GM12873 (cell line): ENCODE results near the gene ARMC9.

Source experiments
- CTCF ChIP-seq: IDR thresholded peaks from 2 replicates; pipeline ENCODE4 v1.5.1; 2012; ENCODE audit warnings: low read depth, mild to moderate bottlenecking, moderate library complexity, low read length, control low read depth; ENCODE audit not compliant: insufficient read depth; ENCODE audit errors: missing control alignments

Gene ARMC9

GRCh38 chr2:231198291-231199173 lies at the start of gene ARMC9:
Gene ARMC9, plus strand, starts transcription at chr2:231198631. Its CDS starts 7,608 bp downstream, at chr2:231206239.
- TF ChIP-seq CTCF, result no peak

DNA sequence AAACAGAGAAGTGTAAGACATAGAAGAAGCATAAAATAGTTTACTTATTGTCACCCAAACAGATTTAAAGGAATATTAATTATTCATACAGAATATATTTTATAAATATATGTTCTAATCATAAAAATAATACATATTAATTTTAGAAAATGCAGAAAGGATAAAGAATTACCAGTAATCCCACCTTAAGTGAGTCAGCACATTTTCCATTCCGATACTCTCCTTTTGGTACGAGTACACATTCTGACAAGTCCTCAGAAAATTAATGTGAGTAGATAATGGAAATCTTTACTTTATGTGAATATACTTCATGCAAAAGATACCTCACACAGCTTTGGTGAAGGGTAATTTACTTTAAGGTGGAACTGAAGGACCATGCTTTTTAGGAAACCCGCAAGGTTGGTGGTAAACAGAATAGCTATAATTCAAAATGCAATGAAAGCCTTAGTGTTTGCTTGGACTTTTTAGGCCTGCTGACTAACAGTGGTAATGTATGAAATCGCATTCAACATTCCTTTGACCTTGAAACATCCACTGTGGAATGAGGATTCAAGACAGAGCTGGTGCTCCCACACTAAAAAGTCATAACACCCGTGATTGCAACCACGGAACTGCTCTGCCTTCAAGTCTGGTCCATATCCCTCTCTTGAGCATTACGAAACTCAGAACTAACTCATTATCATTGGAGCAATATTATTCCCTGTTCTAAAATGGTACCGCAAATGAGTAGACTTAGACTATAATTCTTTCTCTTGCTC lies 45.5 kb upstream of the ARMC9 start:
- no peak for TF ChIP-seq CTCF

DNA sequence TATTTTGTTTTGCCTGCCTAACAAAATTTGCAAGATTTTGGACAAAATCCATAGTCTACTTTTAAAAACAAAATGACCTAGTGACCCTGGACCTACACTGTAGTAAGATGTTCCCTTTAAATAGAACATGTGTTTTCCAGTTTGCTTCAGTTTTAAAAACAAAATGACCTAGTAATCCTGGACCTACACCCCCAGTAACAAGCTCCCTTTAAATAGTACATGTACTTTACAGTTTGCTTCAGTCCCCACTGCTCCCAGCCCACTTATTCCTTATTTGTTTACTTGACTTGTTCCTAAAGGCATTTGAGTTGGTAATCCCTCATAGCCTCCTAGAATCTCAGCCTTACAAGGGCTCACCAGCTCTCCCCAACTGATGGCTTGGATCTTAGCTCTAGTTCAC lies 39.1 kb upstream of the ARMC9 start:
- TF ChIP-seq CTCF, result no peak

- TF ChIP-seq CTCF, result no peak
These were observed 37.7 kb upstream of the ARMC9 start for GRCh38 chr2:231160701-231161100.

DNA sequence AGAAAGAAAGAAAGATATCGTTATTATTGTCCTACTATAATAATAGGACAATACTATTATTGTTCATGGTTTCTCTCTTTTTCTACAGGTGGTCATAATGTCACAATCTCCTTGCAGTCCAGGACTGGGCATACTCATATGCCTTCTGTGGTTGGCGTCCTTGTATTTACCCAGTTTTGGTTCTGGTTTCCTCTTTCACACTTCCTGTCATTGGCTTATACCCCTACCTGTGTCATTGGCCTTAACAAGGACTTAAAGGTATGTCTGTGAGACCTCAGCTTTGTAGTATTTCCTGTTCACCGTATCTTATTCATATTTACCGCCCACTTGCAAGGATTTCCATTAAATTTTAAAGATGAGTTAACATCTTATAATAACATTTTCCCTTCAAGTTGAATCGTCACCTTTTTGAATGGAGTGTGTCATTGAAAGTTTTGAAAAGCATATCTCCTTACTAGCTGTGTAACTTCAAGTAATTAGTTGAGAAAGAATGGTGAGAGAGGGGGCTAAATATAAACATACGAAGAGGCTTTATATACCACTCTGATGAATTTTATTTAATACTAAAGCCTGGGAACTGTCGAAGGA lies 37.1 kb upstream of the ARMC9 start:
- TF ChIP-seq CTCF, result no peak

DNA sequence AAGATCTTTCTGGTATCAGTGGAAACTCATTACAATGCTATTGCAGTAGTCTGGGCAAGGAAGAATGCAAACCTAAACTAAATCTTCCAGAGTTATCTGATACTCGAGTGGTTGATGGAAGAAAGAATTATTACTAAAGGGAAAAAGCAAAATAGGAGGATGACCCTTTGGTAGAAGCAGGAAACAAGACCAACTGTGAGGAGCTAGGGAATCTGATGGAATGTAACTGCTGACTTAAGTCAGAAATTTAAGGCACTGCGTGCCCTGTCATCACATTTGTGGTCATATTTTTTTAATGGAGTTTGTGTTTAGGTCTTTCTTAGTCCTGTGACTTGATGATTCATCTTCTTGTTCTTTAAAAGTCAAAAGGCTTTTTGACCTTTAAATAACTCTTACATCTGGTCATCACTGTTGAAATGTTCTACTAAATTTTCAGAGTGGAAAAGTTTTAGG lies 36.5 kb upstream of the ARMC9 start:
- no peak for TF ChIP-seq CTCF

GRCh38 chr2:231163011-231163410 lies 35.4 kb upstream of the ARMC9 start:
- no peak for TF ChIP-seq CTCF
